Measurements from ENCODE around the gene STAT5B.
A peak's percentile ranks its signal among the peaks of the same experiment; 100 is the strongest.

The STAT5B gene

GRCh38 chr17:42287977-42288802, 12.0 kb upstream of the STAT5B start, which contains the start of gene STAT5A:
Gene STAT5A (plus strand): TSS chr17:42288498. CDS start chr17:42289412, 914 bp downstream.
- H3F3A ChIP-seq (ENCODE audit: insufficient read depth) = no peaks in the 10 kb centered on the region
- no peaks in the 10 kb centered on the region for H3K9me2 ChIP-seq (replicated peaks; ENCODE audit: insufficient read depth, low read length)
- peak within 1 kb of the TSS; percentile 26; the same call in 1 of the 2 replicates for H3K9ac ChIP-seq (ENCODE audit: low read length)
- TF ChIP-seq EZH2phosphoT487 (conservative IDR thresholded peaks at IDR 0.05; ENCODE audit: low read length) = no peak
- no peaks in the 10 kb centered on the region for H3K36me3 ChIP-seq (ENCODE audit: low read length)
- no peak within 1 kb of the TSS for H3K27ac ChIP-seq (ENCODE audit: low read depth, low read length)
- H4K20me1 ChIP-seq (ENCODE audit: low read depth, low read length) = no peaks in the 10 kb centered on the region
- no peaks in the 10 kb centered on the region for H3K79me2 ChIP-seq (ENCODE audit: insufficient read depth, low read length)
- no peaks in the 10 kb centered on the region for H3K9me3 ChIP-seq (ENCODE audit: insufficient read depth, low read length)
- no peak within 1 kb of the TSS for H3K4me3 ChIP-seq (ENCODE audit: insufficient read depth, low read length, poor library complexity, severe bottlenecking)
- H3K27me3 ChIP-seq (ENCODE audit: low read length) = no peaks in the 10 kb centered on the region
- peak within 1 kb of the TSS; percentile 48 for H2AFZ ChIP-seq (ENCODE audit: low read depth, low read length, severe bottlenecking)
- peak within 1 kb of the TSS; percentile 37 for H3K4me2 ChIP-seq (ENCODE audit: low read depth, low read length, poor library complexity, severe bottlenecking)

GRCh38 chr17:42287305-42287976, 11.2 kb upstream of the STAT5B start:
- no peak overlapping the region for H3K4me3 ChIP-seq (ENCODE audit: insufficient read depth, low read length, poor library complexity, severe bottlenecking)
- H3K36me3 ChIP-seq (ENCODE audit: low read length) = no peaks in the 10 kb centered on the region
- no peak overlapping the region for H2AFZ ChIP-seq (ENCODE audit: low read depth, low read length, severe bottlenecking)
- no peaks in the 10 kb centered on the region for H3F3A ChIP-seq (ENCODE audit: insufficient read depth)
- H3K27ac ChIP-seq (ENCODE audit: low read depth, low read length) = no peak overlapping the region
- H3K4me2 ChIP-seq (ENCODE audit: low read depth, low read length, poor library complexity, severe bottlenecking) = no peak overlapping the region
- H3K27me3 ChIP-seq (ENCODE audit: low read length) = no peaks in the 10 kb centered on the region
- no peaks in the 10 kb centered on the region for H3K9me2 ChIP-seq (replicated peaks; ENCODE audit: insufficient read depth, low read length)
- TF ChIP-seq CTCF (IDR thresholded peaks at IDR 0.05; ENCODE audit: insufficient read depth, low read length, poor library complexity, severe bottlenecking) = no peak
- TF ChIP-seq EZH2phosphoT487 (conservative IDR thresholded peaks at IDR 0.05; ENCODE audit: low read length) = no peak
- H3K9me3 ChIP-seq (ENCODE audit: insufficient read depth, low read length) = no peaks in the 10 kb centered on the region
- no peak overlapping the region for H3K9ac ChIP-seq (ENCODE audit: low read length)
- no peaks in the 10 kb centered on the region for H4K20me1 ChIP-seq (ENCODE audit: low read depth, low read length)
- H3K79me2 ChIP-seq (ENCODE audit: insufficient read depth, low read length) = no peaks in the 10 kb centered on the region

GRCh38 chr17:42286411-42287221, 10.4 kb upstream of the STAT5B start:
- no peaks in the 10 kb centered on the region for H4K20me1 ChIP-seq (ENCODE audit: low read depth, low read length)
- H3K9ac ChIP-seq (ENCODE audit: low read length) = no peak overlapping the region
- no peak for TF ChIP-seq EZH2phosphoT487 (conservative IDR thresholded peaks at IDR 0.05; ENCODE audit: low read length)
- no peak for TF ChIP-seq CTCF (IDR thresholded peaks at IDR 0.05; ENCODE audit: insufficient read depth, low read length, poor library complexity, severe bottlenecking)
- H3K27ac ChIP-seq (ENCODE audit: low read depth, low read length) = no peak overlapping the region
- H2AFZ ChIP-seq (ENCODE audit: low read depth, low read length, severe bottlenecking) = no peak overlapping the region
- H3K79me2 ChIP-seq (ENCODE audit: insufficient read depth, low read length) = no peaks in the 10 kb centered on the region
- no peaks in the 10 kb centered on the region for H3K9me2 ChIP-seq (replicated peaks; ENCODE audit: insufficient read depth, low read length)
- no peak overlapping the region for H3K4me3 ChIP-seq (ENCODE audit: insufficient read depth, low read length, poor library complexity, severe bottlenecking)
- no peaks in the 10 kb centered on the region for H3F3A ChIP-seq (ENCODE audit: insufficient read depth)
- H3K4me2 ChIP-seq (ENCODE audit: low read depth, low read length, poor library complexity, severe bottlenecking) = no peak overlapping the region
- no peaks in the 10 kb centered on the region for H3K27me3 ChIP-seq (ENCODE audit: low read length)
- H3K9me3 ChIP-seq (ENCODE audit: insufficient read depth, low read length) = no peaks in the 10 kb centered on the region
- no peaks in the 10 kb centered on the region for H3K36me3 ChIP-seq (ENCODE audit: low read length)
